H9 (cell line): ENCODE data around the gene DACT2. TPM values are rescaled to one million over a fixed set of nuclear protein-coding genes. Genes with fewer than 3 reads are reported as not detected.

ENCODE experiments used
- DNase-seq: peaks from one replicate; pipeline ENCODE4 v3.0.0-alpha.2; 2017
- H2AFZ ChIP-seq: one replicate; pipeline ENCODE4 v1.6.1; 2013; ENCODE audit warnings: mild to moderate bottlenecking, low read length, control low read depth, moderate library complexity
- H2AK5ac ChIP-seq: 2 replicates; pipeline ENCODE4 v1.6.1; 2013; ENCODE audit warnings: low read length, control low read depth, mixed read lengths; ENCODE audit not compliant: insufficient read length
- H2BK120ac ChIP-seq: one replicate; pipeline ENCODE4 v1.6.1; 2013; ENCODE audit warnings: low read depth, mild to moderate bottlenecking, low read length, control low read depth, inconsistent platforms; ENCODE audit not compliant: poor library complexity, severe bottlenecking
- H2BK12ac ChIP-seq: 2 replicates; pipeline ENCODE4 v1.6.1; 2013; ENCODE audit warnings: low read length, control low read depth, mixed read lengths, low read depth; ENCODE audit not compliant: insufficient read length
- H2BK15ac ChIP-seq: 2 replicates; pipeline ENCODE4 v1.6.1; 2013; ENCODE audit warnings: low read depth, low read length, control low read depth
- H2BK20ac ChIP-seq: one replicate; pipeline ENCODE4 v1.6.1; 2013; ENCODE audit warnings: low read depth, mild to moderate bottlenecking, low read length, control low read depth, inconsistent platforms; ENCODE audit not compliant: poor library complexity, severe bottlenecking
- H2BK5ac ChIP-seq: 2 replicates; pipeline ENCODE4 v1.6.1; 2013; ENCODE audit warnings: low read length, control low read depth, mixed read lengths; ENCODE audit not compliant: insufficient read length
- H3K14ac ChIP-seq: 2 replicates; pipeline ENCODE4 v1.6.1; 2013; ENCODE audit warnings: low read length, control low read depth; ENCODE audit not compliant: insufficient read depth
- H3K18ac ChIP-seq: 2 replicates; pipeline ENCODE4 v1.6.1; 2013; ENCODE audit warnings: low read depth, mild to moderate bottlenecking, mixed read lengths, low read length, control low read depth; ENCODE audit not compliant: insufficient read length
- H3K23ac ChIP-seq: 2 replicates; pipeline ENCODE4 v1.6.1; 2013; ENCODE audit warnings: low read length, control low read depth, mixed read lengths, low read depth; ENCODE audit not compliant: insufficient read length
- H3K23me2 ChIP-seq: 2 replicates; pipeline ENCODE4 v1.6.1; 2013; ENCODE audit warnings: low read depth, mild to moderate bottlenecking, mixed read lengths, low read length, control low read depth; ENCODE audit not compliant: insufficient read length, poor library complexity, severe bottlenecking
- H3K27ac ChIP-seq: 2 replicates; pipeline ENCODE4 v1.5.1; 2013; ENCODE audit warnings: low read length, control low read depth, mixed read lengths, low read depth; ENCODE audit not compliant: insufficient read length
- H3K27me3 ChIP-seq: 2 replicates; pipeline ENCODE4 v1.6.1; 2013; ENCODE audit warnings: low read length, control low read depth, inconsistent platforms; ENCODE audit not compliant: insufficient read depth
- H3K4ac ChIP-seq: 2 replicates; pipeline ENCODE4 v1.6.1; 2013; ENCODE audit warnings: low read depth, mild to moderate bottlenecking, control low read depth, inconsistent platforms, low read length, moderate library complexity
- H3K4me1 ChIP-seq: 2 replicates; pipeline ENCODE4 v1.6.1; 2013; ENCODE audit warnings: low read length, control low read depth, inconsistent platforms; ENCODE audit not compliant: insufficient read depth
- H3K4me2 ChIP-seq: 2 replicates; pipeline ENCODE4 v1.6.1; 2013; ENCODE audit warnings: low read length, control low read depth, mixed read lengths; ENCODE audit not compliant: insufficient read length, insufficient read depth
- H3K56ac ChIP-seq: 2 replicates; pipeline ENCODE4 v1.6.1; 2013; ENCODE audit warnings: low read depth, mild to moderate bottlenecking, mixed read lengths, low read length, control low read depth; ENCODE audit not compliant: insufficient read length
- H3K79me1 ChIP-seq: 2 replicates; pipeline ENCODE4 v1.6.1; 2013; ENCODE audit warnings: low read depth, mild to moderate bottlenecking, moderate library complexity, low read length, control low read depth, inconsistent platforms; ENCODE audit not compliant: insufficient read depth, poor library complexity, severe bottlenecking
- H3K79me2 ChIP-seq: 2 replicates; pipeline ENCODE4 v1.6.1; 2013; ENCODE audit warnings: low read length, control low read depth, inconsistent platforms; ENCODE audit not compliant: insufficient read depth
- H3K9ac ChIP-seq: 2 replicates; pipeline ENCODE4 v1.6.1; 2013; ENCODE audit warnings: low read length, control low read depth, mixed read lengths; ENCODE audit not compliant: insufficient read length; ENCODE audit errors: extremely low read depth
- H3K9me3 ChIP-seq: one replicate; pipeline ENCODE4 v1.6.1; 2013; ENCODE audit warnings: low read depth, low read length, inconsistent platforms; ENCODE audit not compliant: control insufficient read depth
- H3T11ph ChIP-seq: one replicate; pipeline ENCODE4 v1.6.1; 2013; ENCODE audit warnings: mild to moderate bottlenecking, low read length, control low read depth, inconsistent platforms
- H4K20me1 ChIP-seq: one replicate; pipeline ENCODE4 v1.6.1; 2013; ENCODE audit not compliant: control insufficient read depth, insufficient read length, insufficient read depth
- H4K5ac ChIP-seq: 2 replicates; pipeline ENCODE4 v1.6.1; 2013; ENCODE audit warnings: low read depth, mild to moderate bottlenecking, mixed read lengths, low read length, control low read depth; ENCODE audit not compliant: insufficient read length
- H4K8ac ChIP-seq: replicated peaks from 2 replicates; pipeline ENCODE4 v1.6.1; 2013; ENCODE audit warnings: low read length, control low read depth, mixed read lengths, low read depth; ENCODE audit not compliant: insufficient read length
- H4K91ac ChIP-seq: 2 replicates; pipeline ENCODE4 v1.6.1; 2013; ENCODE audit warnings: low read depth, mild to moderate bottlenecking, moderate library complexity, mixed read lengths, low read length, control low read depth; ENCODE audit not compliant: insufficient read length
- H3K27ac Mint-ChIP-seq, 3 experiments: 2 replicates in 2 of 3; 3 replicates in 1 of 3; pipeline ENCODE4 v1.8.0; 2020 to 2021; ENCODE audit warnings: mixed read lengths in 3 of 3, mild to moderate bottlenecking in 1 of 3, moderate library complexity in 1 of 3
- H3K27me3 Mint-ChIP-seq: 2 replicates; pipeline ENCODE4 v1.8.0; 2021; ENCODE audit warnings: low read depth, mild to moderate bottlenecking, moderate library complexity, mixed read lengths
- H3K36me3 Mint-ChIP-seq, 3 experiments: 2 replicates in 2 of 3; 3 replicates in 1 of 3; pipeline ENCODE4 v1.8.0; 2020 to 2021; ENCODE audit warnings: low read depth in 3 of 3, mixed read lengths in 3 of 3; ENCODE audit not compliant: insufficient read depth in 1 of 3
- H3K4me1 Mint-ChIP-seq, 2 experiments: 2 replicates each; pipeline ENCODE4 v1.8.0; 2020; ENCODE audit warnings: mixed read lengths in 2 of 2
- H3K4me3 Mint-ChIP-seq, 2 experiments: 2 replicates in 1 of 2; 3 replicates in 1 of 2; pipeline ENCODE4 v1.8.0; 2020 to 2021; ENCODE audit warnings: mild to moderate bottlenecking in 2 of 2, mixed read lengths in 2 of 2, moderate library complexity in 1 of 2
- H3K9me3 Mint-ChIP-seq, 2 experiments: 2 replicates in 1 of 2; 3 replicates in 1 of 2; pipeline ENCODE4 v1.8.0; 2020; ENCODE audit warnings: mild to moderate bottlenecking in 2 of 2, mixed read lengths in 2 of 2, moderate library complexity in 1 of 2
- CTCF ChIP-seq: fragments of 200-600 bp; sonication (generic); conservative IDR thresholded peaks from 3 replicates; pipeline ENCODE4 v1.8.0; 2021; ENCODE audit warnings: antibody characterized with exemption, mild to moderate bottlenecking
- WGBS: extraction: QIAGEN DNeasy Blood & Tissue Kit; methylation state at CpG from one replicate; pipeline ENCODE4 v1.1.7; 2013; ENCODE audit warnings: missing lambda C conversion rate, low lambda C conversion rate, mixed read lengths; ENCODE audit not compliant: insufficient read length; ENCODE audit errors: extremely low coverage; 5-methylcytosine and 5-hydroxymethylcytosine counted together
- total RNA-seq: library from RNA; stranded (reverse); gene quantifications from 2 replicates; pipeline ENCODE4 v1.2.1, GENCODE V29; 2021

DACT2 gene
- total RNA-seq, 1 experiment from 2014 or later = 1.8 TPM

GRCh38 chr6:168283686-168284025 is 35.9 kb downstream of the DACT2 start:
- H3K9ac ChIP-seq = no peak overlapping the region
- no CpG with 5 or more reads among the region's 14 CpGs for WGBS

More at GRCh38 chr6:168283686-168284025, 35.9 kb downstream of the DACT2 start:
- Mint-ChIP-seq H3K4me3 (no peak overlapping the region), H3K27me3 (peaks cover 25% of the 10 kb centered on the region), H3K4me1 (peaks cover 5% of the 10 kb centered on the region in 2 experiments; a peak in 1 of 4 replicates), H3K36me3 (no peaks in the 10 kb centered on the region; a peak in 1 of 7 replicates), H3K9me3 (no peaks in the 10 kb centered on the region), H3K27ac (no peak overlapping the region)
- Histone ChIP-seq H3K27ac (no peak overlapping the region), H2BK5ac (no peak overlapping the region), H4K5ac (no peak overlapping the region), H2AFZ (no peak overlapping the region), H2BK120ac (no peak overlapping the region), H3K14ac (no peak overlapping the region), H3K23me2 (no peaks in the 10 kb centered on the region), H3K4ac (no peak overlapping the region), H2BK15ac (no peak overlapping the region), H4K8ac (no peak overlapping the region), H3K27me3 (no peaks in the 10 kb centered on the region), H4K91ac (no peak overlapping the region), H3K79me1 (no peaks in the 10 kb centered on the region), H3K18ac (no peak overlapping the region), H3K4me1 (no peaks in the 10 kb centered on the region), H2BK20ac (no peak overlapping the region), H4K20me1 (no peaks in the 10 kb centered on the region), H3K56ac (no peak overlapping the region), H3T11ph (no peak overlapping the region), H2AK5ac (no peak overlapping the region), H3K79me2 (no peaks in the 10 kb centered on the region), H3K9me3 (no peaks in the 10 kb centered on the region), H3K4me2 (no peak overlapping the region), H2BK12ac (no peak overlapping the region), H3K23ac (no peak overlapping the region)
- TF ChIP-seq CTCF = no peak
- DNase-seq = no peak
